Stimulated activated CD8-positive, alpha-beta memory T cell treated with anti-CD3 and anti-CD28 coated beads, Interleukin-7, amount 100 ng/mL, for 24 hours (primary cell): ENCODE results near the gene FOXL2NB.
A peak's percentile ranks its signal among the peaks of the same experiment; 100 is the strongest.

Experiments
- DNase-seq: peaks from one replicate; pipeline ENCODE4 v3.0.0-alpha.2; 2020; ENCODE audit warnings: low read depth

Gene FOXL2NB

DNA sequence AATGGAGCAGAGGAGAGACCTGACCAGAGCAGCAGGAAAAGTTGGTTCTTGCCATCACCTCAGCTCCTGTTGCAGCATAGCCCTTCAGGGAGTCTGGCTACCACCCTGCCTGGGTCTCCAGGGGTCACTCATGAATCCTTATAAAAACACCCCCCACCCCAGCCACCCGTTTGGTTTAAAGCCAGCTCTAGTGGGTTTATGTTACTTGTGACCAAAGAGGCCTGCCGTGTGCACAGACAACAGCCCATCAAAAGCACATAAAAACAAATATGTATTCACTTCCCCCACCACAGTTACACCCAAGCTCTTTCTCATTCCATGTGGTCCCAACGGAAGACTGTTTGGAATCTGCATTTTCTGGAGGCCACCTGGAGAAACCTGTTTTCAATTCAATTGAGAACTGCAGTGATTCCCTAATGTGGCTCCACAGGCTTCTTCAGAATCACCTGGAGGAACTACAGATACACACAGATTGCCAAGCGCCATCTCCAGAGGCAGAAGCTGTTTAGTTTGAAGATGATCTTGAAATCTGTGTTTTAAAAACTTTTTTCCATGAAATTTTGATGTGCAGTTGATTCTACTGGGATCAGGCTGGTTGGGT, 13.8 kb upstream of the FOXL2NB start:
- no peak for DNase-seq

DNA sequence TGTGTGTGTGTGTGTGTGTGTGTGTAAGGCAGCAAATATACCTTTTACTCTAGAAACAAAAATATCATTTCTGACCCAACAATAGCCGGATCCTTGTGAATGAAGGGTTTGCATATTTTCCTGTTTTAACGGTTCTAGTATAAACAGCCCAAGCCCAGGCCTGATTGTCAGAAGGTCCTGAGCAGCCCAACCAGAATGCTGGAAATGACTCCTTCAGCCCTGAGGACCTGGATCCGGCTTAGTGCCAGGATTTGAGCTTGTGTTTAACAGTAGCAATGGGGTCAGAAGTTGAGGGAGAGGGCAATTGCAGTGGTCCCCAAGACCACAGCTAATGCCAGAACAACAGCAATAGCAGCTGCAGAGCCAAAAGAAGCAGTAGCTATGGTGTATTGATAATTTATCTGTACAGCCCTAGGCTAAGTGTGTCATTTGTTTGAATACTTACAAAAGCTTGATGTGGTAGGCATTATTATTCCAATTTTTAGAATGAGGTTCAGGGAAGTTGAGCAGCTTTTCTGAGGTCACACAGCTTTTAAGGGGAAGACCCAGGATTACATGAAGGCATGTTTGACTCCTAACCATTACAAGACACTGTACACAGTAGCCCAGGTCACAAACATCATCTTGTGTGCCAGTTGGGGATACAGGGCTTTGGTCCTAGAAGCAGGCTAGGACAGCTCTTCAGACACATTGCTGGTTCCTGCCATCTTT, 12.9 kb upstream of the FOXL2NB start:
- no peak for DNase-seq

- no peak for DNase-seq
Observed at GRCh38 chr3:138935505-138935862, 11.5 kb upstream of the FOXL2NB start.

DNA sequence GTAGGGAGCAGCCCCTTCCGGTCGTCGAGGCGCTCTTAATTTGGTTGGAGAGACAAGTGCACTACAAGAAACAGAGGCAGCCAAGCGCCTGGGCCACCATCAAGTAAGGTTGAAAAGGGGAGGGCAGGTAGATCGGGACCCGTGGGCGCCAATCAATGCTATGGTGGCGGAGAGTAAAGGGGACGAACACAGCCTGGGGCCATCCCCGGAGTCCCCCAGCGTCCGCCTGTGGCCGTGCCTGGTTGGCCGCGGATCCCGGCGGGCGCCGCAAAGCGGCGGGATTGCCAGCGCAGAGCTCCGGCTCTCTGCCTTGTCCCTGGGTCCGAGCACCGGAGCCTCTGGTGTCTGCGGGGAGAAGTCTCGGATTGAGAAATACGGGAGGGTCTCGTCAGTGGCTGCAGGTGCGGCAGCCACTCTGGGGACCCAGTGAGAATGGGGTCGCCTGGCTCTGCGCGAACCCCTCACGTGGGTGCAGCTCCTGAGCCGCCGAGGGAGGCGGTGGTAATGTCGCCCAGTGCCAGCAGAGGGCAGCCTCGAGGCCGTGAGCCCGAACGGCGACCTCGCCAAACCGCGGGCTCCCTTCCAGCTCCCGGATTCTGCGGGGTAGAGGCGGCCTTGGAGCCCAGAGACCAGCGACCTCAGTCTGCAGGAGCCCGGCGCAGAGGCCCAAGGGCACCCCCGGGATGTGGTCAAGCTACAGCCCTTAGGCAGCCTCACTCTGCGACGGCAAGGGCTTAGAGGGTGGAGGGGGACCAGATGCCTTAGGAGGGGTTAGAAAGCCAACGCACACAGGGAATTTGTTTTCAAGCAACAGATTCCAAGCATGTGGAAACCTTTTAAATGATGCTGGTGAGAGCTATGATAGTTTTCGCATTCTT, 10.9 kb upstream of the FOXL2NB start:
- peak; percentile 56 for DNase-seq

DNA sequence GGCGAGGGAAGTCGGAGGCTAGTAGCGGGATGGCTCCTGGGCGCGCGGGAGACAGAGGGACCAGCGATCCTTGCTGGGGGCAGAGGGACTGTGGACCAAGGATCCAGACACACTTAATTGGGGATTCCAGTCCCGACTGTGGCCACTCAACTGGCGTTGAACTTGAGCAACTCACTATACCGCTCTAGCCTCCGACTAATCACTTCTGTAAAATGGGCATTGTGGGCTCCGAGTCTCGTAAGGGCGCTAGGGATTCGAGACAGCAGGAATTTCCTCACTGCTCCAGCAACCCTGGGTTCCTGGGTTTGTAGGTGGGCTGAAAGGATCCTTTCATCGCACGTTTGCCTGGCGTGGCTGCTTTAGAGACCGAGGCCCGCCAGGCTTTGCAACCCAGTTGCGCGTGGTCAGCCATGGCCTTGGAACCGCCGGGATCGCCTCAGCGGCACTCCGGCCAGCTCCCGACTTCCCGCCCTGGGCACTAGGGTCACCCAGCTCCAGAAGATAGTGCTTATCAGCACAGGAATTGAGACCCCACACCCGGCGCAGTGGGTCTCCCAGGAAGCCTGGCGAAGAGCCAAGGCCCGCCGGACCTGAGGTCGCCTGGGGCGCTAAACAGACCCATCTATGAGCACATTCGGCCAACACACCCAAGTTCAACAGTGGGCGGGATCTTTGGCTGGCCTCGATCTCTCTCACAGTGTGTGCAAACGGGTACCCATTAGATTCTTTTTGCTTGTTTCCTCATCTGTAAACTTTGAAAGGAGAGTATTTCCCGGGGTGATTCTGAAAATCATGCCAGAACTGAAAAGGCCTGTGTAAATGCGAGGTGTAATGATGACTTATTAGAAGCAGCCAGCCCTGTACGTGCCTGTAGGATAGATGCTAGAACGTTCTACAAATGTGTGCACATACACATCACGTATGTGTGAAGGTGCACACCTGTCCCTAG, 10.0 kb upstream of the FOXL2NB start:
- no peak for DNase-seq

DNA sequence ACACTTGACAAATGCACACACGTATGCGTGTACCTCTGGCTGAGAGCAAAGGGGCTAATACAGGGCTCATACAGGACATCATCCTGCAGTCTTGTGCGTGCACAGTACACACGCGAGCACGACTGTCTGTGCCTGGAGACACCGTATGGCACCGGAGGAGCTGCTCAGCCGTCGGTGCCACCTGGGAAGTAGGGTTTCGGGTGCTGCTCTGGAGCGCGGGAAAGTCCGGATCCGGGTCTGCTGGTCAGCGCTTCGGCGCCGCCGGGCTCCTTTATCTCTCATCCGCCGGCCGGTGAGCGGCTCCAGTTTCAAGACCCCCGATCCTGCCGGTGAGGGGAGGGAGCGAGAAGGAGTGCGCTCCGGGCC, 9.3 kb upstream of the FOXL2NB start:
- no peak for DNase-seq

GRCh38 chr3:138938056-138938876, 8.8 kb upstream of the FOXL2NB start:
- no peak for DNase-seq

- no peak for DNase-seq
Observed at GRCh38 chr3:138938877-138939560, 8.0 kb upstream of the FOXL2NB start.

DNA sequence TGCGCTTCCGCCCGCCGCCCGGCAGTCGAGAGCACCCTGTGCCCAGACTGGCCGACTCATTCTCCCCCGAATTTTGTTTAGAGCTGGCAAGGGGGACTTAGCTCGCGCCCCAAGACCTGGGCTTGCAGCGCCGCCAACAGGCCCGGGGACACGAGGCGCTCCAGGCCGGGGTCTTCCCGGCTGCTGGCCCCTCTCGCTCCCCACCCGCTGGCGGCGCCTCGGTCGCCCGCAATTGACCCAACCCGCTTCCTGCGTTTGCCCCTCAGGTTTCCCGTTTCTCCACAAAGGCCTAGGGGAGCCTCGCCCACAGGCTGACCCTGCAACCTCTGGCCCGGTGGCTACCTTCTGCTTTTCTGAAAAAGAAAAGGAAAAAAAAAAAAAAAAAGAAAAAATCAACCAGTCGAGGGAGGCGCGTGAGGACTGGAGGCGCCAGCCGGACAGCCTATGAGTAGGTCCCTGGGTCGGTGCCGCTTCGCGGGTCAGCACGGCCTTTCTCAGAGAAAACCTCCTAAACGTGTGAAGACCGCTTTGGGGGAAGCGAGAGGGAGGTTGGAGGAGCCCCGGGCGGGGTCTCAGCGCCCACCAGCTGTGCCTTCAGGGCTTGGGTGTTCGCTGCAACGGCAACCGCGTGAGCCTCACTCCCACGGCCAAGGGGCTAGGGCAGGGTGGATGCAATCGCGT, 7.3 kb upstream of the FOXL2NB start:
- no peak for DNase-seq

GRCh38 chr3:138940446-138940845, 6.6 kb upstream of the FOXL2NB start:
- DNase-seq = no peak

DNA sequence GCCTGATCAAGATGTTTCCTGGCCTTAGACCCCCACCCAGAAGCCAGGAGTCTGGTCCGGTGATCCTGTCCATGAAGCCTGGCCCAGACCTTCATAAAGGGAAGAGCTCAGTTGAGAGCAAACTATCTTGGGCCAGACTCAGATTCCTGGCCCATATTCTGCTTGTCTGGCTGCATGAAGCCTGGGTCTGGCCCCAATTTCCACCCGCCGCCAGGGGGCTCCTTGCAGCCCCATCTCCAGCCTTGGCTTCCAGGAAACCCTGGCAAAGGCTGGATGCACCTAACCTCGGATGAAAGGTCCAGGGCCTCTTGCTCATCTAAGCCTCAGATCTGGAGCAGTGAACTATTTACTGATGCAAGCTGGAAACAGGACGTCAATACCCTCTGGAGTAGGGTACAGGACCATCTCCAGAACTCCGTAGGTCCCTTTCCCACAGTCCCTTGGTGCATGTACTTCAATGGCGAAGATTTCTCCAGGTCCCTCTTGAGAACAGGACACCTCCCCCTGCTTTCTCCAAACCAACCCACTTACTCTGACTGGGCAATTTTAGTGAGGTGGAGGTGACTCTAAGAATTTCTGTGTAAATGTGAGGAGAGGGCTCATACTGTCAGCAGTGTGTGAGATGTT, 5.6 kb upstream of the FOXL2NB start:
- no peak for DNase-seq

DNA sequence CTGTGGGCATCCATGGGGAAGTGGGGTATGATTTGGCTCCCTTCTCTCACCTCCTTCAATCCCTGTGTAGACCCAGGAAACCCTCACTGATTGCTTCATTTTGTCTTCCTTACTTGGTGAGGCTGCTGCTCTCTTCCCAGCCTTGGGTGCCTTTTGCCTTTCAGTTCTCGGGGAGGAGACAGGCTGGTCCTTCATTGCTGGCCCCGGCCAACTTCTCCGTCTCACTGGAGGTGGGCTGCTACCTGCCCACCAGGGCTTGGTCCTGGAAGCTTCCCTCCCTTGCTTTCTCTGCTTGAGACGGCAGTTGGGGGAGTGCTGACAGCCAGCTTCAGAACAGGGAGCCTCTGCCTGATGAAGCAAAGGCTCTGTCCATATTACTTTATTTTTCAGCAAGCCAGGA, 4.7 kb upstream of the FOXL2NB start:
- DNase-seq = no peak

DNA sequence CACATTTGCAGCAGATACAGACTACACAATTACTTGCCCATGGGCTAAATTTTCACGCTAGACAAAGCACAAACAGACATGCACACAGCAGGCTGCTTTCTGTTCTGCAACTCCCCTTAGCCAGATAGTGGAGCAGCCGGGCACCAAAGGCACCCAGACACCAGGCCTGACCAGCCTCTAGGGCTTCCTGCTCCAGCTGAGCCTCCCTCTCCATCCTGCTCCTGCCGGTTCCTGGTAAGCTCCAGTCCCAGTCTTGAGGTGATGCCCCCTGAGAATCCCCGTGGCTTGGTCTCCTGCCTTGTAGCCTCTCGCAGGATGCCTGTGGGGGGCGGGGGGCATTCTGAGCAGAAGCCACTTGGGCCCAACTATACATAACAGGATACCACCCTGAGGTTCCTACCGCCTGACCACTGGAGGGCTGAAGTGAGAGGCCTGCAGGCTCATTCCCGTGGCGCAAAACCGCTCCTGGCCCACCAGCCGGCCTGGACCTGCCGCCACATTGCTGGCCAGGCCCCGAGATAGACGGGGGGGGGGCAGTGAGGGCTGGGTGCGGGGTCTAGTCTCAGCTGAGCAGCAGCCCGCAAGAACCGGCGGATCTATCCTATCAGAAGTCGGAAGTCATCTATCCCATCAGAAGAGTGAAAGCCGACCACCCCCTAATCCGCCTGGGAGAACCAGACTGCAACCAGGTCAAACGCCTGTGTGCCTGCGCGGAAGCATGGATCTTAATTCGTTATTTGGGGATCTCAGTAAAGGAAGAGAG, 4.0 kb upstream of the FOXL2NB start:
- DNase-seq = no peak

DNA sequence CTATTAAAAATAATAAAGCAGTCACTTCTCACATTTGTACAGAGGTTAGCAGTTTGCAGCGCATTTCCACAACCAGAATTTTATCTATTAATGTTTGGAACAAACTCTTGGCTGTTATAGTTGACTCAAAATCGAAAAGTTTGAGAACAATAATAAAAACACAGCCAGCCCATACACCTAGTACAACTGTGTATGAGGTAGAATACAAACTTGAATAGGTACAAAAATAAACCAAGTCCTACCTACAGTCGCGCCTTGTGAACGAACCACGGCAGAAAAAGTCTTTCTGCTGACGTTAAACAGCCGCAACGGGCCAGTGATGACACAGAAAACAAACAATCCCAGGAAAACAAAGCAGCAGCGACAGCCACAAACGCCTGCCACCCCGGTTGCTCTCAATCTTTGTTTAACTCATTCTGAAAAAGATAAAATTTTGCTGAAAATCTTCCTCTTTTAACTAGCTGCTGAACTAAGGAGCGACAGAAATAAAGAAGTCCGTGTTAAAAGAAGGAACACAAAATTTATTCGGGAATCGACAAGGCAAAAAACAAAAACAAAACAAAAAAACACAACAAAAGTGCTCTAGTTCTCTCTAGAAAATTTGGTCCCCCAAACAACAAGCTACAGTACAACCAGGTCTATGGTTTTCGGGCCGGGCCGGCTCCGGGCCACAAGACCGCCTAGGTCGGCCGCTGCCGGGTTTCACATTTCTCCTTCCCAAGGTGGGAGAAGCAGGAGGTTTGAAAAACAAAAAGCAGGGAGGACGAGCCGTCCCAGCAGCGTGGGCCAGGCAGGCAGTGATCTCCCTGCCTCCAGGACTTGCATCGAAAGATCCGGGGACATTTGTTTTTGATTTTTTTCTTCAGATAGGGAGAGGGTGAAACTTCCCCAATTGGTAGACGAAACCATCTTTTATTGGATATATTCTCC, 3.0 kb upstream of the FOXL2NB start:
- no peak for DNase-seq

DNA sequence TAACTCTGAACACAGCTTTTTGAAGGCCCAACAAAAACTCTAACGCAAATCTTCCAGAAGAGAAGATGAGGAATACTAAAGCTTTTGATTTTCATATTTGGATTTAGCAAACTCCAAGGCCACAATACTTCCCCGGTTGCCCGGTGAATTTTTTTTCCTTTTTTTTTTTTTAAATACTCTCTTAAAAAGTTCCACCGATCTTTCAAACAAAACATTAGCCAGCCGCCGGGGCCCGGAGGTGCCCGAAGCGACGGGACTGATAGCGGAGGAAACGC, 2.4 kb upstream of the FOXL2NB start:
- DNase-seq = no peak

- DNase-seq = no peak
Observed at GRCh38 chr3:138944929-138945708, 1.9 kb upstream of the FOXL2NB start.
